DND-41 (cell line): ENCODE measurements around the gene NUP160.

Experiments
- CTCF ChIP-seq: IDR thresholded peaks from 2 replicates; pipeline ENCODE4 v1.5.1; 2012; ENCODE audit warnings: borderline replicate concordance, low read length, moderate library complexity, mild to moderate bottlenecking; ENCODE audit not compliant: poor library complexity, severe bottlenecking; ENCODE audit errors: extremely low read depth
- EZH2 ChIP-seq: IDR thresholded peaks from 3 replicates; pipeline ENCODE4 v1.6.1; 2012; ENCODE audit warnings: borderline replicate concordance, low read depth, mild to moderate bottlenecking, moderate library complexity, low read length, inconsistent platforms; ENCODE audit not compliant: severe bottlenecking

- TF ChIP-seq CTCF: no peak
- no peak for TF ChIP-seq EZH2
These were observed 19.9 kb downstream of the NUP160 start for GRCh38 chr11:47828284-47828683.
